ENCODE results near the gene COA4. TPM values are rescaled to one million over a fixed set of nuclear protein-coding genes. Genes with fewer than 3 reads are reported as not detected.

The COA4 gene
- total RNA-seq, 2 donors from 2014 or later, result 67.9 to 94.6 TPM

Other genes starting within 250 kb of the COA4 start
- gene PLEKHB1, start 230.3 kb downstream of the COA4 start, total RNA-seq, result 10 to 100 TPM; 16.4 to 19.9 TPM
- gene RAB6A, start 115.8 kb downstream of the COA4 start, total RNA-seq, result 10 to 100 TPM; 66.3 TPM
- 10 to 100 TPM; 24.0 to 41.9 TPM for gene MRPL48, start 89.0 kb downstream of the COA4 start, total RNA-seq
- 10 to 100 TPM; 41.3 to 45.1 TPM for gene PAAF1, start 153 bp upstream of the COA4 start, total RNA-seq
- under 1 TPM; 0.29 to 0.32 TPM for gene DNAJB13, start 74.2 kb upstream of the COA4 start, total RNA-seq
- 100 to 1,000 TPM; 271 to 326 TPM for gene UCP2, start 106.0 kb upstream of the COA4 start, total RNA-seq
- 1 to 10 TPM; 1.5 to 2.7 TPM for gene UCP3, start 132.2 kb upstream of the COA4 start, total RNA-seq